HG03064 (cell line): ENCODE measurements around the gene PCDH10.

Experiments used
- ATAC-seq: cut with Tn5 transposase; IDR thresholded peaks from one replicate; pipeline ENCODE4 v1.9.1; 2021; ENCODE audit warnings: low read depth; ENCODE audit not compliant: unreplicated experiment

The PCDH10 gene

DNA sequence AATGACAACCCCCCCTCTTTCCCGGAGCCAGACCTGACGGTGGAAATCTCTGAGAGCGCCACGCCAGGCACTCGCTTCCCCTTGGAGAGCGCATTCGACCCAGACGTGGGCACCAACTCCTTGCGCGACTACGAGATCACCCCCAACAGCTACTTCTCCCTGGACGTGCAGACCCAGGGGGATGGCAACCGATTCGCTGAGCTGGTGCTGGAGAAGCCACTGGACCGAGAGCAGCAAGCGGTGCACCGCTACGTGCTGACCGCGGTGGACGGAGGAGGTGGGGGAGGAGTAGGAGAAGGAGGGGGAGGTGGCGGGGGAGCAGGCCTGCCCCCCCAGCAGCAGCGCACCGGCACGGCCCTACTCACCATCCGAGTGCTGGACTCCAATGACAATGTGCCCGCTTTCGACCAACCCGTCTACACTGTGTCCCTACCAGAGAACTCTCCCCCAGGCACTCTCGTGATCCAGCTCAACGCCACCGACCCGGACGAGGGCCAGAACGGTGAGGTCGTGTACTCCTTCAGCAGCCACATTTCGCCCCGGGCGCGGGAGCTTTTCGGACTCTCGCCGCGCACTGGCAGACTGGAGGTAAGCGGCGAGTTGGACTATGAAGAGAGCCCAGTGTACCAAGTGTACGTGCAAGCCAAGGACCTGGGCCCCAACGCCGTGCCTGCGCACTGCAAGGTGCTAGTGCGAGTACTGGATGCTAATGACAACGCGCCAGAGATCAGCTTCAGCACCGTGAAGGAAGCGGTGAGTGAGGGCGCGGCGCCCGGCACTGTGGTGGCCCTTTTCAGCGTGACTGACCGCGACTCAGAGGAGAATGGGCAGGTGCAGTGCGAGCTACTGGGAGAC, 1.6 kb downstream of the PCDH10 start:
- no peak for ATAC-seq

DNA sequence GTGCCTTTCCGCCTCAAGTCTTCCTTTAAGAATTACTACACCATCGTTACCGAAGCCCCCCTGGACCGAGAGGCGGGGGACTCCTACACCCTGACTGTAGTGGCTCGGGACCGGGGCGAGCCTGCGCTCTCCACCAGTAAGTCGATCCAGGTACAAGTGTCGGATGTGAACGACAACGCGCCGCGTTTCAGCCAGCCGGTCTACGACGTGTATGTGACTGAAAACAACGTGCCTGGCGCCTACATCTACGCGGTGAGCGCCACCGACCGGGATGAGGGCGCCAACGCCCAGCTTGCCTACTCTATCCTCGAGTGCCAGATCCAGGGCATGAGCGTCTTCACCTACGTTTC, 2.2 kb downstream of the PCDH10 start:
- no peak for ATAC-seq

DNA sequence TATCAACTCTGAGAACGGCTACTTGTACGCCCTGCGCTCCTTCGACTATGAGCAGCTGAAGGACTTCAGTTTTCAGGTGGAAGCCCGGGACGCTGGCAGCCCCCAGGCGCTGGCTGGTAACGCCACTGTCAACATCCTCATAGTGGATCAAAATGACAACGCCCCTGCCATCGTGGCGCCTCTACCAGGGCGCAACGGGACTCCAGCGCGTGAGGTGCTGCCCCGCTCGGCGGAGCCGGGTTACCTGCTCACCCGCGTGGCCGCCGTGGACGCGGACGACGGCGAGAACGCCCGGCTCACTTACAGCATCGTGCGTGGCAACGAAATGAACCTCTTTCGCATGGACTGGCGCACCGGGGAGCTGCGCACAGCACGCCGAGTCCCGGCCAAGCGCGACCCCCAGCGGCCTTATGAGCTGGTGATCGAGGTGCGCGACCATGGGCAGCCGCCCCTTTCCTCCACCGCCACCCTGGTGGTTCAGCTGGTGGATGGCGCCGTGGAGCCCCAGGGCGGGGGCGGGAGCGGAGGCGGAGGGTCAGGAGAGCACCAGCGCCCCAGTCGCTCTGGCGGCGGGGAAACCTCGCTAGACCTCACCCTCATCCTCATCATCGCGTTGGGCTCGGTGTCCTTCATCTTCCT, 2.7 kb downstream of the PCDH10 start:
- ATAC-seq = no peak

DNA sequence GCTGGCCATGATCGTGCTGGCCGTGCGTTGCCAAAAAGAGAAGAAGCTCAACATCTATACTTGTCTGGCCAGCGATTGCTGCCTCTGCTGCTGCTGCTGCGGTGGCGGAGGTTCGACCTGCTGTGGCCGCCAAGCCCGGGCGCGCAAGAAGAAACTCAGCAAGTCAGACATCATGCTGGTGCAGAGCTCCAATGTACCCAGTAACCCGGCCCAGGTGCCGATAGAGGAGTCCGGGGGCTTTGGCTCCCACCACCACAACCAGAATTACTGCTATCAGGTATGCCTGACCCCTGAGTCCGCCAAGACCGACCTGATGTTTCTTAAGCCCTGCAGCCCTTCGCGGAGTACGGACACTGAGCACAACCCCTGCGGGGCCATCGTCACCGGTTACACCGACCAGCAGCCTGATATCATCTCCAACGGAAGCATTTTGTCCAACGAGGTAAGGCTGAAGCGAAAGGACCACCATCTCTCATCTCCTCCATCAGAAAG, 3.3 kb downstream of the PCDH10 start:
- ATAC-seq = no peak

DNA sequence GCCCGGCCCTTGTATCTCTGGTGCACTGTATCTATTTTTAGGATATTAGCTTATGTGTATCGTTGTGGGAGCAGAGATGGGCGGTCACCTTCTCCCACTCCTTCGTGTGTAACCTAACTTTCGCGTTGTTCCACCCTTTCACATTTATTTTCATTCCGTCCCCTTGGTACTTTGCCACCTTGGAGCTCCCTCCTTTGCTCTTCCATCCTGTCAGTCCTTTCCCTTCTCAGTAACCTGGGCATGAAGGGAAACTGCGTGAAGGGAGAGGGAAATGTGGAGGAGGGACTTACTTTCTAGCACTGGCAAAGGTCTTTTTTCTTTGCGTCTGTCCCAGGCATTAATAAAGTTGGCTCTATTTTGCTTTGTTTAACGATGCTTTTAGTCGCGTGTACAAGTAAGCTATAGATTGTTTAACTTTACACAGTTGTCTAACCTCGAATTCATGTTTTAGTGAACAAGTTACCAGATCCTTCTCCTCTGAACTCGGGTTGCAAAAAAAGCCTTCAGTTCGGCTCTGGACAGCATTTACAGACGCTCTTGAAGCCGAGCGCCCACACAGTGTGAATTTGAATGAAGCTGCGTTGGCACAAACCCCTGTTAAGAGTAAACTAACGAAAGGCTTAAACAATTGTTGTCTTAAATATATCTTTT, 3.9 kb downstream of the PCDH10 start:
- ATAC-seq = no peak

DNA sequence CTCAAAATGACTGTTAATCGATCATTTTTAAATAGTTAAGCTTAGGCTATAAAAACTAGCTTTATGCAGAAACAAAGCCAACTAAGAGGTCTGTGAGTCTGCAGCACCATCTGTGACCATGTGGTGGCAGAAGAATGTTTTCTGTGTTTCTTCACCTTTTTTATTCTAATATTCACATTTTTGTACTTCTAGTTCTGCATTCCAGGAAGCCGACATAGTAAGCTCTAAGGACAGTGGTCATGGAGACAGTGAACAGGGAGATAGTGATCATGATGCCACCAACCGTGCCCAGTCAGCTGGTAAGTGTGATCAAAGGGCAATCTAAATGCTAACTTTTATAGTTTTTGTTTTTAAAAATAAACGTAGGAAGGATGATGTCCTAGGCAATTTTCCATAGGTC, 5.6 kb downstream of the PCDH10 start:
- no peak for ATAC-seq

DNA sequence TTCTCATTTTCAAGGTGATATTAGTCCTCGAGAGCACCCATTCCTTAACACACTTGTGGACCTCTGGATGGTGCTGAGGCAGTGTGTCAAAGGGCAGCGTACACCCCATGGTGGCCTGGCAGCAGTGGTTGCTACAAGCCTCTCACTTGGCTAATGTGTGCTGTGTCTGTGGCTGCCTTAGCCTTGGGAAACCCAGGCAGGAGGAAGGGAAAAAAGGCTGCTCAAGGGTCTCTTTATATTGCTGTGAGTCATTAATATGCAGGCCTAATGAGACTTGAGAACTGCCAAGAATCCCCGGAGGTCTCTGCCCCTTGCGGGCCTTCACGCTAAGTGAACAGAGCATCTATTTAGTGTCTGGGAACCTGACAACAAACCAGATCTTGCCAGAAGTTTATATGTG, 7.0 kb downstream of the PCDH10 start:
- no peak for ATAC-seq

DNA sequence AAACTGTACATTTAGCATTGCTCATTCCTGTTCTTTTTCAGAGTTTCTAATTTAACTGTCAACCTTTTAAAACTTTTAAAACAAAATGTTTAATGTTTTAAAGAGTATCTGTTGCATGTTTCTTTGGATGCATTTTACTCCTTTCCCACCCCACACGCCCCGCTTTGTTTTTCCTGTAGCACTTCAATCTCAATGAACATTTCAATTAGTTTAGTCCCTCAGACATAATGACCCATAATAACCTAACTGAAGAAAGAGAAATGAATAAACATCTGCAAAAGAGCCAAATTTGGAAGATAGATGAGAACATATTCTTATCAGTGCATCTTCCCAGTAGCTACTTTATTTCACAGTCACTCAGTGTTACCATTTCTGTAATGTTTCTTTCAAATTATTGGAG, 7.5 kb downstream of the PCDH10 start:
- no peak for ATAC-seq

DNA sequence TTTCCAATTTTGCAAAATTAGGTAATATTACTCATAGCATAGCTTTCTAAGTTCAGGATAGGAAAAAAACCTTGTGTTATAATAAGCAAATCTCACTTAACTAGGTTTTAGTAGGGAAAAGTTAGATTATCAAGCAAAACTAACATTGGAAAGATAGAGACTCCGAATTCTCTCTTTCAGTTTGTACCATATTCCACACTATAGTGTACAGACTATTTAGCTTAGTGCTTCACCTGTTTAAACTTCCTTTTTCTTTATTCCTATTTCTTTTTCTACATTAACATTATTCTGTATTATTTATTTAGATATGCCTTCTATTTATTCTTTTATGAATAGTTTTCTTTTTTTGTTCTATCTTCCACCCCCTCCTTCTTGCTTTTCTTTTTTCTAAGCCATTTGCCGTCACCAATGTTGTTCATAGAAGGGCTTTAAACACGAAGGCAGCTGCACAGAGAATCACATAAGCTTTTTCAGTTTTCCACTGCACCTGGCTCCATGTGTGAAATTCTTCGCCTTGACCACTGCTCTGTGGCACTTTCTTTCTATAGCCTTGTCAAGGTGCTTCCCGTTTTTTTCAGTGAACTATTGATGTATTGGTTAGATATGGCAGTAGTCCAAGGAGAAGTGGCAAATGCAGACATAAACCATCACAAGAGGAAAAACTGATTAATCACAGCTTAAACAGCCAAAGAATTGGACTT, 8.5 kb downstream of the PCDH10 start:
- ATAC-seq = no peak

DNA sequence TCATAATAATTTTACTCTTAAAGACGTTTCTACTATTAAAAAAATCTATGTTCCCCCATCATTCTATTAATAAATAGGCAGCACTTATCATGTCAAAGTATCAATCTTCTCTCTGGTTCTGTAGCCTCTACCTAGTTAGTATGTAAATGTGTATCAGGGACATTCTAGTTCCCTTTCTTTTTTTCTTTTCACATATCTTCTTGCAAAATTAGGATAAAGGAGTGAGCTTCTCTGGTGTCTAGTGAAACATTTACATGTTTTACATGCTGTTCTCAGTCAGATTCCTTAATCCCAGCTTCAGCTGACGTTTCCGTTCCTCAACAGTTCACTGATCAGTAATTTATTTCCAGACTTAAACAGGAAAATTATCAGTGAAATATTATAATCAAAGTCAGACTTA, 11.8 kb downstream of the PCDH10 start:
- ATAC-seq = no peak

DNA sequence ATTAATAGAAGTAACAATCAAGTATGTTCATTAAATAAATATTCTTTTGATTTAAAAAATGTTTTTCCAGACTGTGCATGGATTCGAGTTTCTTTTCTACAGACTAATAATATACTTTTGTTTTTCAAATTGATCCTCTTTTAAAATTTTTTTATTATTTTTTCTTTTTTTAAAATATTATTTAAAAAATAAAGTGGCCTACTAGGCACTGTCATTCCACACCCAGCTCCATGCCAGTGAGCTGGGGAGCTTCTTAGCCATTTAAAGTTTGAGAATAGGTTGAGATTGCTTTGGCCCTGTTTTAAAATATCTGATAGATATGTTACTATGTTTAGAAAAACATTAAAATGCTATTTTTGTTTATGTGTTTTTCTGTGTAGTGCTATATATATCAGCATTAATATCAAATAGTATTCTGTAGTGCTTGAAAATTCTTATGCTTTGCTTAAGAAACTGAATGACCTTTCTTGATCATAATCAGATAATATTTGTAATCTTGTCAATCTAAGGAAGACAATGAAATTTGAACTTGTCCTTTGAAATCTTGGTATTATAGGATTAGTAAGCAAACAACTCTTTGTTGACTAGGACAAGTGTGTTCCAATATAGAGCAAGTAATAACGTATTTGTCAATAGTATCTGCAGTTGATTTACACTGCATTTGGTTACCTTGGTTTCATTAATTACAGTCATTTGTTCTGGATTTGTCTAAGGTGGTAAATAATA, 12.6 kb downstream of the PCDH10 start:
- no peak for ATAC-seq

DNA sequence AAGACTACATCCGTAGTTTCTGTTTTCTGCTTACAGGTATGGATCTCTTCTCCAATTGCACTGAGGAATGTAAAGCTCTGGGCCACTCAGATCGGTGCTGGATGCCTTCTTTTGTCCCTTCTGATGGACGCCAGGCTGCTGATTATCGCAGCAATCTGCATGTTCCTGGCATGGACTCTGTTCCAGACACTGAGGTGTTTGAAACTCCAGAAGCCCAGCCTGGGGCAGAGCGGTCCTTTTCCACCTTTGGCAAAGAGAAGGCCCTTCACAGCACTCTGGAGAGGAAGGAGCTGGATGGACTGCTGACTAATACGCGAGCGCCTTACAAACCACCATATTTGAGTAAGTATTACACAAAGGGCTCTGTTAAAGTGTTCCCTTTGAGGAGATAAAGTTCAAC, 13.8 kb downstream of the PCDH10 start:
- no peak for ATAC-seq

DNA sequence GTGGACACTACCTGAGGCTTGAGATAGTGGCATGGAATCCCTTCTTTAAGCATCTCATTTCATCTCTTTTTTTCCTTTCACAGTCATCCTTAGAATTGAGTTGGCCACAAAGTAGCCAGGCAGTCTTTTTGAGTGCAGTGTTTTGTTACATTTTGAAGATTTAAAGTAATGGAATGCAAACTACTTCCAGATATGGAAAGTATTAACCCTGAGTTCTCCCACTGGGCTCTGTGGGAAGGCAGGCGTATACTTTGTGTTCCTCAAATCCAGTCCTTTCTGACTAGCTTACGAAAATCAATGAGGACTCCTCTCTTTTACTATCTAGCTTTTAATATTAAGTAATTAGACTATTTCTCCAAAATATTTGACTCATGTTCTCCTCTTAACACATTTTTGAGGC, 29.9 kb downstream of the PCDH10 start:
- no peak for ATAC-seq

DNA sequence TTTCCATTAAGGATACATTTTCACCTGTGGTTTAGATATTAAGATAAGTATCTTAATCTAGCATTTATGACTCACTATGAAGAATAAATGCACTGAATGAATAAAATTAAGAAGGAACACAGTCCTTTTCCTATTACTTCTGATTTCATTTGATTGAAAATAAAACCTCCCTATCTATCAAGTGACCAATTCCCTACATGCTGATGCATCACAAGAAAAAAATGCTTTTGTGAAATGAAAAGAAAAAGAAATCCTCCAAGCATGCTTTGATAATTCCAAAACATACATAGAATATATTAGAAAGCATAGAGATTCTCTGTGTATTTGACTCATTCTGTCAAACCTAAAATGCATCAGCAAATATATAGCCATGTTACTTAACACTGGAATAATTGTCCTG, 37.1 kb downstream of the PCDH10 start:
- no peak for ATAC-seq

DNA sequence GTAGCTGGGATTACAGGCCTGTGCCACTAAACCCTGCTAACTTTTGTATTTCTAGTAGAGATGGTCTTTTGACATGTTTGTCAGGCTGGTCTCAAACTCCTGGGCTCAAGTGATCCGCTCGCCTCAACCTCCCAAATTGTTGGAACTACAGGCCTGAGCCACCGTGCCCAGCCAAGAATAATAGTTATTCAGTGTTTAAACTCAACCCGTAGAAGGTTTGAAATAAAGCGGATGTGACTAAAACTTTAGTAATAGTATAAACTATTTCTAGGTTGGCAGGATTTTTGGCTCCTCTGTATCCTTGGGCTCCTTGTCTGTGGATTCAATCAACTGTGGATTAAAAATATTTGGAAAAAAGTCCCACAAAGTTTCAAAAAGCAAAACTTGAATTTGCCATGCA, 37.8 kb downstream of the PCDH10 start:
- no peak for ATAC-seq

DNA sequence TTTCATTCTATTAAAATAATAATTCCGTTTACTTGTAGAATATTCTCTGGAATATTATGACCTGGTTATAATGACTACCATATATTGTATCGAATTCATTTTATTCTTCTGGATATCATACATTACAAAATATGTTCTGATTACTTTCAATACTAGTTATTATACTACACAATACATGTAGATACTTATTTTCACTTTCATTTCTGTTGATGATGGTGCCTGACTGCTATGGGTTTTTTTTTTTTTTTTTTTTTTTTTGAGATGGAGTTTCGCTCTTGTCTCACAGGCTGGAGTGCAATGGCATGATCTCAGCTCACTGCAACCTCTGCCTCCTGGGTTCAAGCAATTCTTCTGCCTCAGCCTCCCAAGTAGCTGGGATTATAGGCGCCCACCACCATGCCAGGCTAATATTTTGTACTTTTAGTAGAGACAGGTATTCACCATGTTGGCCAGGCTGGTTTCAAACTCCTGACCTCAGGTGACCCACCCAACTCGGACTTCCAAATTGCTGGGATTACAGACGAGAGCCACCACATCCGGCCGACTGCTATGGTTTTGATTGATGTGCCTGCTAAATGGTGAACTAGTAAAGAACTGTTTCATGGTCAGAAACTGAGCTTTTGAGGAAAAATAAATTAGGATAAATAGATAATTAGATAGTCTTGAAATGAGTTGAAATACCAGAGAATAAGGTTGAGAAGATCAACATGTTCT, 39.5 kb downstream of the PCDH10 start:
- ATAC-seq = no peak

DNA sequence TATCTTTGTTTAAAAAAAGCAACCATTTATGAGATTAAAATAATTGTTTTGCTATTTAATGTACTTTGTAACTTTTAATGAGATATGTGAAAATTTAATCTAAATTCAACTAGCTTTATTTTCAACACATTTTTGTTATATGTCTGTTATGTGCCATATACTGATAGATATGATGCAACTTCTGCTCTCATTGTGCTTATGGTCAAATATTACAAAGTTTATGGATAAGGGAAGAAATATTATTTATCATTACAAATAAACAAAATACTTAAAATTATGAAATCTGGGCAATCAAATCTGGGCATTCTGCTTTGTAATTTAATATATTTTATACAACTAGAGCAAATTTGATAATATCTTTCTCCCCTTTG, 40.0 kb downstream of the PCDH10 start:
- ATAC-seq = no peak

DNA sequence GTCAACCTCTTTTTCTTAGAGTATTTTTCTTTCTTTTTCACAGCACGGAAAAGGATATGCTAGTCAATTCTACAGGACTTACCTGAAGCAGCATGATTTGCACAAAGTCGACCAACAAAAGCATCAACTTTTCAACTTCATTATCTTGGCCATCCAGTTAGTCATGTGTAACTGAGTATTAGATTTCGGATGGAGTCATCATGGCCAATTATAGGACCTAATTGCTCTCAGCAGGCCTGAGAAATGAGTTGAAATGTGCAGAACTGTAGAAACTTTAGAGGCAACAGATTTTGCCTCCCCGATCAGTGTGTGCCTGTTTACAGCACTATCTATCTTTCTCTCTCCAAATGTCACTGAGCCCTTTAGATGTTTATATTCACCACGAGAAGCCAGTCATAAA, 41.0 kb downstream of the PCDH10 start:
- ATAC-seq = no peak

DNA sequence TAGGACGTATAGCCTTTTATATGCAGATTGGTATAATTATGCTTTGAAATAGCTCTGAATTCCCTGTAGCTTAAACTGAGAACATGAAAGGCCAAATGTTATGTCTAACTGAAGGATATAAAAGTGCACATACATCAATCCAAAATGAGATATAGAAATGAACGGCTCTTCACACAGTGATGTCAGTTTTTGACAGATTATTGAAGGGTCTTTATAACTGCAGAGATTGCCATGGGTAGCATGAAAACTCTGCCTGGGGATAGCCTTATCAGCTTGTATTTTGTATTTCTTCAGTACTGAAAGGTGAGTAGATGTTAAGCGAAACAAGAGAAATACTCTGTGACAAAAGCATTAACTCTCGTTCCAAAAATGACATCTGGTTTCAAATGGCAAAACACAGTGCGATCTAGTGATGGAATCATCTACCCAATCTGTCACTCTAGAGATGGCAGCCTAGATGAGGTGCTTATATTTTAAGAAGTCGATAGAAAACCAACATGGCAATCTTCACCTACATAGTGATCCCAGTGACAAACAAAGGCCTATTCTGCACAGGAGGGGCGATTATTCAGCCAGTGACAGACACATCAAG, 59.7 kb downstream of the PCDH10 start:
- no peak for ATAC-seq

DNA sequence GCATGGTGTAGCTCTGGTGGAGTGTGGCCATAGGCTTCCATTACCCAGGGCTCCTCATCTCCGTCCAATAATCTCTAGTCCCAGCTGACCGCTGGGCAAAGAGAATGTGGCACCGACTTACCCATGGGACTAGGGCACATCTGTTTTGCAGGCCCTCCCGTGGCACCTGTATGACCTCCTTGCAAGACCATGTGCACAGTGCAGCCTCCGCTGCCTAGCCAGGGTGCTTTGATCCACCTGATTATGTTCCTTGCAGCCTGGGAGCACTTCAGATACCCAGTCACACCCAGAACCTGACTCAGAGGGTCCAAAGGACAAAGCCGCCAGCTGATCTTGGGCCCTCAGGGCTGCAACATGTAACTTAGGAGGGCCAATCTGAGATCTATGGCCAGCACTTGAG, 84.8 kb downstream of the PCDH10 start:
- ATAC-seq = no peak
